ENCODE measurements around the gene OBSCN. TPM values are rescaled to one million over a fixed set of nuclear protein-coding genes. Genes with fewer than 3 reads are reported as not detected.
A peak's percentile ranks its signal among the peaks of the same experiment; 100 is the strongest.

The OBSCN gene
- total RNA-seq, 4 donors from 2014 or later, result 15.0 to 46.6 (median 34.4) TPM

- H3K4me3 ChIP-seq, result no peak overlapping the region
Observed at GRCh38 chr1:228387321-228387720, 179.5 kb downstream of the OBSCN start.

GRCh38 chr1:228390649-228391048 lies 182.8 kb downstream of the OBSCN start:
- TF ChIP-seq POLR2A (IDR thresholded peaks at IDR 0.05) (no peak), EP300 (IDR thresholded peaks at IDR 0.05) (no peak), POLR2AphosphoS5 (IDR thresholded peaks at IDR 0.05) (no peak), CTCF (IDR thresholded peaks at IDR 0.05) (no peak)
- no peaks in the 10 kb centered on the region for H3K9me3 ChIP-seq
- no peaks in the 10 kb centered on the region for H3K27me3 ChIP-seq
- H3K4me3 ChIP-seq, result no peak overlapping the region
- peaks cover 22% of the 10 kb centered on the region for H3K36me3 ChIP-seq
- WGBS, result 85% methylated on average over 10 of the region's 10 CpGs
- no peak overlapping the region for H3K27ac ChIP-seq
- peaks cover 15% of the 10 kb centered on the region for H3K4me1 ChIP-seq
- DNase-seq (ENCODE audit: low spot score in 2 of 2), result no peak

More at GRCh38 chr1:228387321-228387720, 179.5 kb downstream of the OBSCN start:
- no peak for DNase-seq (ENCODE audit: low spot score in 2 of 2)
- Histone ChIP-seq H3K36me3 (peaks cover 2% of the 10 kb centered on the region), H3K4me1 (no peaks in the 10 kb centered on the region), H3K27ac (no peak overlapping the region), H3K9me3 (no peaks in the 10 kb centered on the region), H3K27me3 (no peaks in the 10 kb centered on the region)
- TF ChIP-seq EP300 (IDR thresholded peaks at IDR 0.05), result no peak
- TF ChIP-seq POLR2A (IDR thresholded peaks at IDR 0.05), result no peak
- no peak for TF ChIP-seq POLR2AphosphoS5 (IDR thresholded peaks at IDR 0.05)
- no peak for TF ChIP-seq CTCF (IDR thresholded peaks at IDR 0.05)

GRCh38 chr1:228391411-228392020 lies 183.7 kb downstream of the OBSCN start:
- peak in 1 of 2 donors; percentile 50 for DNase-seq (ENCODE audit: low spot score in 2 of 2)
- TF ChIP-seq POLR2A (IDR thresholded peaks at IDR 0.05) (no peak), EP300 (IDR thresholded peaks at IDR 0.05) (no peak), POLR2AphosphoS5 (IDR thresholded peaks at IDR 0.05) (no peak), CTCF (IDR thresholded peaks at IDR 0.05) (no peak)
- Histone ChIP-seq H3K4me1 (peaks cover 15% of the 10 kb centered on the region), H3K9me3 (no peaks in the 10 kb centered on the region), H3K36me3 (peaks cover 31% of the 10 kb centered on the region), H3K4me3 (no peak overlapping the region), H3K27me3 (no peaks in the 10 kb centered on the region), H3K27ac (no peak overlapping the region)
- 88% methylated on average over 8 of the region's 11 CpGs for WGBS

- peak in 1 of 2 donors; percentile 40 for DNase-seq (ENCODE audit: low spot score in 2 of 2)
- H3K4me1 ChIP-seq, result peaks cover 15% of the 10 kb centered on the region
- no peak overlapping the region for H3K4me3 ChIP-seq
- TF ChIP-seq CTCF (IDR thresholded peaks at IDR 0.05) (no peak), POLR2A (IDR thresholded peaks at IDR 0.05) (no peak), EP300 (IDR thresholded peaks at IDR 0.05) (no peak), POLR2AphosphoS5 (IDR thresholded peaks at IDR 0.05) (no peak)
- 83% methylated on average over 12 of the region's 12 CpGs for WGBS
- no peaks in the 10 kb centered on the region for H3K27me3 ChIP-seq
- H3K27ac ChIP-seq, result no peak overlapping the region
- no peaks in the 10 kb centered on the region for H3K9me3 ChIP-seq
- H3K36me3 ChIP-seq, result peaks cover 39% of the 10 kb centered on the region
Observed at GRCh38 chr1:228392111-228392936, 184.5 kb downstream of the OBSCN start.

GRCh38 chr1:228393268-228393701 lies 185.4 kb downstream of the OBSCN start:
- no peak overlapping the region for H3K4me3 ChIP-seq
- peak in 1 of 2 donors; percentile 70 for DNase-seq (ENCODE audit: low spot score in 2 of 2)
- WGBS, result 13% methylated on average over 8 of the region's 8 CpGs
- peaks cover 42% of the 10 kb centered on the region for H3K36me3 ChIP-seq
- H3K27ac ChIP-seq, result peak overlapping the region; percentile 64
- H3K4me1 ChIP-seq, result peaks cover 15% of the 10 kb centered on the region
- TF ChIP-seq CTCF (IDR thresholded peaks at IDR 0.05) (peak; percentile 3 to 44), POLR2A (IDR thresholded peaks at IDR 0.05) (no peak), POLR2AphosphoS5 (IDR thresholded peaks at IDR 0.05) (no peak)
- H3K27me3 ChIP-seq, result no peaks in the 10 kb centered on the region
- H3K9me3 ChIP-seq, result no peaks in the 10 kb centered on the region

All from suprapubic skin (tissue), 4 donors.